GM12801 (cell line): Measurements from ENCODE around the gene TESK2.

Source experiments
- CTCF ChIP-seq: IDR thresholded peaks from one replicate; pipeline ENCODE4 v1.5.1; 2011; ENCODE audit warnings: control low read depth; ENCODE audit not compliant: insufficient read length; ENCODE audit errors: extremely low read depth

The TESK2 gene

GRCh38 chr1:45479039-45479748 is 11.8 kb downstream of the TESK2 start:
- no peak for TF ChIP-seq CTCF

- no peak for TF ChIP-seq CTCF
Measured at GRCh38 chr1:45478121-45478814, 12.7 kb downstream of the TESK2 start.

DNA sequence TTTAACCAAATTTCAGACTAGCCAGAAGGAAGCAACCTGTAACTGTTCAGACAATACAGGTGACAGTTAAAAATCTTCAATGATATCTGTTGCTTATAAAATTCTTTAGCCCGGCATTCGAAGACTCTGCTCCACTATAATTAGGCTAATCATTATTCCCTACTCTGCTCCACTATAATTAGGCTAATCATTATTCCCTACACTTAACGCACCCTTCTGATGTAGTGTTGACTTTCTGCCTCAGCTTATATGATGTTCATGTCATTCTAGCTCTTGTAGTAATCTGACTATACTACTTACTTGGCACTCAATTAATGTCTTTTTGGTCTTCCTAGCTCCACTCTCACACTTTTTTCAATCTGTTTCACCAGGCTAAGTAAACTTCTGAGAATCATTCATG is 13.3 kb downstream of the TESK2 start:
- no peak for TF ChIP-seq CTCF

- no peak for TF ChIP-seq CTCF
Measured at GRCh38 chr1:45473302-45473701, 17.7 kb downstream of the TESK2 start.

DNA sequence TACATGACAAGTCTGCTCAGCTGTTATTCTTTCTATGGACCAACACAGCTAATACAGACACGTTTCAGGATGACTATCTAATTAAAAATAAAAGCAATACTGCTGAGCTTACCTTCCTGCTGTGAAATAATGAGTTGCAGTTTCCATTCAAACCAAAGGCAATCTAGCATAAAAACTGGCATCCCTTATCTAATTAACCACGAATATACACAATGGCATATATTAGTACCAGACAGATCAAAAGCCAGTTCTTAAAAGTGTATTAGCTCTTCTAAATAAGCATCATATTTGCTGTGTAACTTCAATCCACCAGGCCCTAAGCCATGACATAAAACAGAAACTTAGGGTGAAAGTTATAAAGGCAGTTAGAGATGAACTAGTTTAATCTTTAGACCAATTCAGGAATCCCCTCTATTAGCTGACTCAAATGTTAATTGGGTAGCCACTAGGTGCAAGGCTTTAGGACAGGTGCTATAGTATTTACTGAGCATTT is 20.6 kb downstream of the TESK2 start:
- no peak for TF ChIP-seq CTCF

DNA sequence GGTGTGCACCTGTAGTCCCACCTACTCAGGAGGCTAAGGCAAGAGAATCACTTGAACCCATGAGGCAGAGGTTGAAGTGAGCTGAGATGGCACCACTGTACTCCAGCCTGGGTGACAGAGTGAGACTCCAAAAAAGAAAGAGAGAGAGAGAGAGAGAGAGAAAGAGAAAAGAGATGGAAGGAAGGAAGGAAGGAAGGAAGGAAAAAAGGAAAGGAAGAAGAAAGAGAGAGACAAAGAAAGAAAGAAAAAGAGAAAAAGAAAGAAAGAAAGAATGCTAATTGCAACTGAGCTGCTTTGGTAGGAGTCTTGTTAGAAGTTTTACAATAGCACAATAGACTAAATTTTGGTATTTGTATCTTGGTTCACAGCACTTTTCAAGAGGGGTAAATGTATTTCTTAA is 25.7 kb downstream of the TESK2 start:
- no peak for TF ChIP-seq CTCF

GRCh38 chr1:45458894-45459293 is 32.1 kb downstream of the TESK2 start:
- no peak for TF ChIP-seq CTCF
